Ovary (tissue), 9 donors: ENCODE data around the gene TOPAZ1. TPM values are rescaled to one million over a fixed set of nuclear protein-coding genes. Genes with fewer than 3 reads are reported as not detected.

Source experiments
- DNase-seq, 5 donors: peaks; one replicate each; pipeline ENCODE4 v3.0.0-alpha.2; 2019 to 2020
- H3K27ac ChIP-seq, 2 donors: fragments of 200-600 bp; one replicate each; pipeline versions ENCODE4 v1.5.1 to v1.8.0; 2019 to 2022
- H3K27me3 ChIP-seq: fragments of 200-600 bp; one replicate; pipeline ENCODE4 v1.8.0; 2022
- H3K36me3 ChIP-seq: fragments of 200-600 bp; sonication (generic); one replicate; pipeline ENCODE4 v1.5.1; 2019
- H3K4me1 ChIP-seq: one replicate; pipeline ENCODE4 v1.8.1; 2013; ENCODE audit warnings: mild to moderate bottlenecking, moderate library complexity; ENCODE audit not compliant: insufficient read depth
- H3K4me3 ChIP-seq: fragments of 200-600 bp; sonication (generic); one replicate; pipeline ENCODE4 v1.5.1; 2017
- H3K9me3 ChIP-seq, 2 donors: fragments of 200-600 bp in 1 of 2; sonication (generic) in 1 of 2; one replicate each; pipeline versions ENCODE4 v1.5.1 to v1.8.1; 2013 to 2019; ENCODE audit warnings: mild to moderate bottlenecking in 1 of 2, moderate library complexity in 1 of 2
- CTCF ChIP-seq, 3 donors: fragments of 450-650 bp in 2 of 3; fragments of 200-600 bp in 1 of 3; IDR thresholded peaks; one replicate each; pipeline versions ENCODE4 v1.5.1 to v1.8.0; 2016 to 2022; ENCODE audit warnings: antibody characterized with exemption in 3 of 3, mild to moderate bottlenecking in 1 of 3
- EP300 ChIP-seq: sonication (generic); formaldehyde crosslinking; IDR thresholded peaks from one replicate; pipeline ENCODE4 v1.6.1; 2017; ENCODE audit warnings: antibody characterized with exemption
- POLR2A ChIP-seq: fragments of 450-650 bp; IDR thresholded peaks from one replicate; pipeline ENCODE4 v1.6.1; 2017; ENCODE audit warnings: antibody characterized with exemption, mild to moderate bottlenecking, moderate library complexity
- WGBS, 3 donors: extraction: QIAGEN DNeasy Blood & Tissue Kit in 1 of 3; methylation state at CpG; one replicate each; pipeline versions ENCODE4 v1.1.5 to v1.1.7; 2013 to 2017; 5-methylcytosine and 5-hydroxymethylcytosine counted together
- intact Hi-C, 4 donors: fragments of 100-400 bp; cut with DNase I; formaldehyde crosslinking; loops; one replicate each; pipeline versions ENCODE4 v1.11.0 to v1.15.1; 2022 to 2023
- polyA plus RNA-seq, 2 donors: library from polyadenylated mRNA; stranded (reverse); fragments of 200-250 nt in 1 of 2; fragments of 350-450 nt in 1 of 2; fragmentation: Illumina TruSeq in 1 of 2; extraction: RNeasy Lipid Tissue Mini Kit (QIAGEN cat#74804) in 1 of 2; gene quantifications; one replicate each; pipeline ENCODE4 v1.2.3, GENCODE V29; 2013 to 2014
- total RNA-seq, 7 donors: library from RNA; depleted of rRNA in 2 of 7; stranded (reverse); fragments of >200 nt in 2 of 7; fragmentation: NEBNext Ultra II Directional in 3 of 7; extraction: Animal tissue kit (Norgen Biotek cat#: 25700) in 3 of 7; gene quantifications; one replicate each; pipeline versions ENCODE4 v1.1.0 to v1.2.4, GENCODE V29; 2016 to 2023
- donor health status: DM: no; HTN: no; CAD: no; lungs with moderate emphysema.
- donor health status: DM: no; HTN: no; CAD: no.
- donor health status: Bipolar disorder and iron deficiency.
- donor health status: DM: yes; HTN: yes; CAD: no.
- donor health status: DM: no; HTN: no; CAD: no.
- donor health status: DM: yes; HTN: yes; CAD: no.

Gene TOPAZ1
- total and polyA plus RNA-seq, 9 donors: 0.02 TPM; not detected in 8

DNA sequence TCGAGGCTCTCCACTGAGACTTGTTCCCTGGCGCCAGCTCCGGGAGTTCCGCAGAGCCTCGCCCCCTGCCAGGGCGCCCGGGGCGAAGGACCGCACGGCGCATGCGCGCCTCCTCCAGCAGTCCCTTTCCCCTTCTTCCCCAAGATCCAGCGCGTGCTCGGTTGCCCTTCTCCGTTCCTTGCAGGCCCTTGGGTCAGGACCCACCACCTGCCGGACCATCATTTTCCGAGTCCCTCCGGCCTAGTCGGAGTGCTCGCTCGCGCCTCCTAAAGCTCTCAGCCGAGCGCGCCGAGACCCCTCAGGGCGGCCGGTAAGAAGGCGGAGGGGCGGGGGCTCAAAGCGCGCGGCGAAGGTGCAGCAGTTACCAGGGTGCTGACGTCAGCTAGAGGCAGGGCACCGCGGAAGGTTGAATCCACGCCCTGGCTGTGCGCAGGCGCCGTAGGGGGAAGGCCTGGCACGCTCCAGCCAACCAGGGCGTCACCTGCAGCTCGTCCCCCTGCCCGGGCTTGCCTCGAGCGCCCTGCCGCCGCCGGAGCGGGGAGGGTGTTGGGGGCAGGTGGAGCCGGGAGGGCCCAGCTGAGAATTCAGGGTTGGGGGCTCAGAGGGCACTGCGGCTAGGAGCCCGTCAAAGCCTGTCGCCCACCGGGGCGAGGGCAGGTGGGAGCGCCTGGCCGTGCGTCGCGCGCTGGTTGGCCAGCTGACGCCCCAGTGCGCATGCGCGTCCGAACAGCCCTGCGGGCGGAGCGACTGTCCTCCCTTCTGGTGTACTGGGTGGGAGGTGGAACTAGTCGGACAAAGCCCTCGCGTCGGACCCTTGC, 96.5 kb downstream of the TOPAZ1 start, which contains the start of gene TCAIM:
Gene TCAIM, plus strand, starts transcription at position 757 of the 818 bp plus-strand sequence. CDS start 16,017 bp downstream, outside the sequence.
- Histone ChIP-seq H3K9me3 (no peaks in the 10 kb centered on the region), H3K4me3 (peak within 1 kb of the TSS; percentile 76), H3K4me1 (no peaks in the 10 kb centered on the region), H3K36me3 (no peaks in the 10 kb centered on the region), H3K27ac (peak within 1 kb of the TSS; percentile 73 to 98), H3K27me3 (no peaks in the 10 kb centered on the region)
- TF ChIP-seq POLR2A (peak; percentile 89), EP300 (no peak)
- intact Hi-C loops: loop anchor here in 2 of 4 donors (10.0 kb wide), 2 partner anchors 57 to 287 kb away; partner anchors contain the start of gene ZNF197 (in 1 of the 2)
- DNase-seq: peak; percentile 97 to 98 (median 98)
- WGBS, 3 donors: 0 to 1% (median 1%) methylated on average over 39 to 77 of the region's 77 CpGs

DNA sequence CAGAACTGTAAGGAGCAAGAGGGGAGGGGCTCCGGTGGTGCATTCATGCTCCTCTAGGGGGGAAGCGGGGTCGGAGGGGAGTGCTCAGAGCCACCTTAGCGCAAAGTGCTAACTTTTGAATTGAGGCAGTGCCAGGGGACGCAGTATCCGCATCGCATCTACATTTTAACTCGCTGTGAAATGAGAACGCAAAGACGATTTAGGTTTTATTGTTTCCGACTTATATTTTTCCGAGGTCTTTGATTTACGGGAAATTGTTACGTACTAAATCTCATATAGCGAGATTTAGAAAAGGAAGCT, 97.1 kb downstream of the TOPAZ1 start:
- TF ChIP-seq EP300: no peak
- no peak for TF ChIP-seq POLR2A
- no peak for TF ChIP-seq CTCF (IDR thresholded peaks at IDR 0.05)
- peak overlapping the region; percentile 73 to 98 for H3K27ac ChIP-seq
- WGBS, 3 donors: 0 to 1% (median 0%) methylated on average over 15 of the region's 15 CpGs

GRCh38 chr3:44339181-44340057, 97.7 kb downstream of the TOPAZ1 start:
- no peaks in the 10 kb centered on the region for H3K36me3 ChIP-seq
- no peaks in the 10 kb centered on the region for H3K9me3 ChIP-seq
- no peaks in the 10 kb centered on the region for H3K4me1 ChIP-seq
- peak overlapping the region; percentile 76 for H3K4me3 ChIP-seq
- TF ChIP-seq CTCF (IDR thresholded peaks at IDR 0.05): no peak
- TF ChIP-seq EP300: no peak
- TF ChIP-seq POLR2A: no peak
- 15 to 16% (median 15%) methylated on average over 11 of the region's 11 CpGs for WGBS, 3 donors
- H3K27ac ChIP-seq: peak overlapping the region; percentile 73 to 98
- H3K27me3 ChIP-seq: no peaks in the 10 kb centered on the region
- intact Hi-C loops: loop anchor here in 2 of 4 donors (10.0 kb wide), 2 partner anchors 55 to 285 kb away; partner anchors contain the start of gene ZNF197 (in 1 of the 2)
- DNase-seq: no peak

More for the DNA sequence above, 97.1 kb downstream of the TOPAZ1 start:
- DNase-seq: no peak
- Histone ChIP-seq H3K4me1 (no peaks in the 10 kb centered on the region), H3K36me3 (no peaks in the 10 kb centered on the region), H3K4me3 (peak overlapping the region; percentile 76), H3K9me3 (no peaks in the 10 kb centered on the region), H3K27me3 (no peaks in the 10 kb centered on the region)
- intact Hi-C loops: loop anchor here in 2 of 4 donors (10.0 kb wide), 2 partner anchors 56 to 286 kb away; partner anchors contain the start of gene ZNF197 (in 1 of the 2)

DNA sequence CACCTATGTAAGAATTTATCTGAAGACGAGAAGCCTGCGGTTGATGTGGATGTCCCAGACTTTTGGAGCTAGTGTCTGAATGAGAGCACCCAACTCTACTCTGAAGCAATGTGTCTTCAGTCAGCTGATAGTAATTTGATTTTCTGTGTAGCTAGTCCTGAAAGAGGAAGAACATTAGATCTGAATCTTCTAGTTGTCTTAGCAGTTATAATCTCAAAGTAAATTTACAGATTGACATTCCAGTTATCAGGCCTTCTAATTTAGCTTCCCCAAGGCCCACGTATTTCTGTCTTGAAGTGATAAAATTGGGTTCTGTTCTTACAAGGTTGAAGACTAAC, 98.3 kb downstream of the TOPAZ1 start:
- no peaks in the 10 kb centered on the region for H3K9me3 ChIP-seq
- DNase-seq: no peak
- H3K4me3 ChIP-seq: no peak overlapping the region
- 85 to 91% (median 88%) methylated on average over 3 of the region's 3 CpGs for WGBS, 3 donors
- H3K4me1 ChIP-seq: no peaks in the 10 kb centered on the region
- H3K27ac ChIP-seq: peak overlapping the region in 1 of 2 donors; percentile 98
- TF ChIP-seq CTCF (IDR thresholded peaks at IDR 0.05): no peak
- no peak for TF ChIP-seq POLR2A
- TF ChIP-seq EP300: no peak
- no peaks in the 10 kb centered on the region for H3K36me3 ChIP-seq
- H3K27me3 ChIP-seq: no peaks in the 10 kb centered on the region
- intact Hi-C loops: no loop called here
